GM18499 (cell line): ENCODE measurements around the gene HELZ2.
"Not testable (repeated sequence)": the region's sequence is repeated elsewhere in the genome, so short reads cannot be mapped to it uniquely, and the experiment has no call there.

ENCODE experiments used
- ATAC-seq: cut with Tn5 transposase; IDR thresholded peaks from one replicate; pipeline ENCODE4 v1.9.1; 2021; ENCODE audit warnings: moderate number of reproducible peaks; ENCODE audit not compliant: insufficient read depth, unreplicated experiment

HELZ2 gene

DNA sequence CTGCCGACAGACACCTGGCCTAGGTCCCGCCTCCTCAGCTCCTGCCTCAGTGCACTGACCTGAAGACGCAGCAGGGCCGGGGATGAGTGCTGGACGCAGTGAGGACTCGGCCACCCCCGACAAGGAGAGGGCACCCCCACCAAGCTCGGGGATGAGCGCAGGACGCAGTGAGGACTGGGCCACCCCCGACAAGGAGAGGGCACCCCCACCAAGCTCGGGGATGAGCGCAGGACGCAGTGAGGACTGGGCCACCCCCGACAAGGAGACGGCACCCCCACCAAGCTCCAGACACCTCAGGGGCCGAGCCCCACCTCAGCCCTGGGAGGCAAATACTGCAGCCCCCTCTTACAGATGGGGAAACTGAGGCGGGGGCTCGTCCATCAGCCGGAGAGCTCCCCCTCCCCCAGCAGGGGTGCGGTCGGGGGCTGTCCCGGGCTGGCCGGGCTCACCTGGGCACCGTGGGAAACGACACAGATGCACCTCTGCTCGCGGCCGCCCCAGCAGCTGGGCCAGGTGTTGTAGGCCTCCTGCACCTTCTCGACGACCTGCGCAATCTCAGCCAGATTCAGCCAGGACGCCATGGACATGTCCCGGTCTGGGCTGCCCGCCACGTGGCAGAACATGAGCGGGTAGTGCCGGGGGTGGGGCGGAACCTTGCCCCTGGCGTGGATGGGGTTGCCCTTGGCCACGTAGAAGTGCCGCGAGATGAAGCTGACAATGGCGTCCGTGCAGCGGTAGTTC, 7.5 kb downstream of the HELZ2 start:
- ATAC-seq, result no peak

DNA sequence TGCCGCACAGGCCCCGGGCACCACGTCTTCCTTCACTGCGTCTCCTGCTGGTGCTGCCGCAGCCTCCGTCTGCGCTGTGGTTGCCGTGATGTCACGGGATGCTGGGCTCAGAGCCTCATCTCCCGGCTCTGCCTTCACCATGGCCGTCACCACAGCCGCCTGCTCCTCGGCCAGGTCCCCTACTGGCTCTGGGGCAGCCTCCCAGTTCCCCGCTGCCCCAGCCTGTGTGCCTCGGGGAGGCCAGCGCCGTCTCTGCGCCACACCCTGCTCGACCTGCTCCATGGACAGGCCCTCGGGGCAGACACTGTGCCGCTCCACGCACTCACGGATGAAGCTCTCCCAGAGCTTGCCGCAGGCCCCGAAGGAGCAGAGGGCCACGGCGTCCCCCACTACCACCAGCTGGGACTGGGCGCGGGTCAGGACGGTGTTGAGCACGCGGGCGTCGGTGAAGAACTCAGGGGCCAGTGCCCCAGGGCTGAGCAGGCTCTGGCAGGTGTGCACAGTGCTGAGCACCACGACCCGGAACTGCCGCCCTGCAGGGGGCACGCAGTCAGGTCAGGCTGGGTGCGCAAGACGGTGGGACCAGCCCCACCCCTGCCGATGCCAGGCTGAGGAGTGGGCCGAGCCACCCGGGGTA, 8.2 kb downstream of the HELZ2 start:
- no peak for ATAC-seq

DNA sequence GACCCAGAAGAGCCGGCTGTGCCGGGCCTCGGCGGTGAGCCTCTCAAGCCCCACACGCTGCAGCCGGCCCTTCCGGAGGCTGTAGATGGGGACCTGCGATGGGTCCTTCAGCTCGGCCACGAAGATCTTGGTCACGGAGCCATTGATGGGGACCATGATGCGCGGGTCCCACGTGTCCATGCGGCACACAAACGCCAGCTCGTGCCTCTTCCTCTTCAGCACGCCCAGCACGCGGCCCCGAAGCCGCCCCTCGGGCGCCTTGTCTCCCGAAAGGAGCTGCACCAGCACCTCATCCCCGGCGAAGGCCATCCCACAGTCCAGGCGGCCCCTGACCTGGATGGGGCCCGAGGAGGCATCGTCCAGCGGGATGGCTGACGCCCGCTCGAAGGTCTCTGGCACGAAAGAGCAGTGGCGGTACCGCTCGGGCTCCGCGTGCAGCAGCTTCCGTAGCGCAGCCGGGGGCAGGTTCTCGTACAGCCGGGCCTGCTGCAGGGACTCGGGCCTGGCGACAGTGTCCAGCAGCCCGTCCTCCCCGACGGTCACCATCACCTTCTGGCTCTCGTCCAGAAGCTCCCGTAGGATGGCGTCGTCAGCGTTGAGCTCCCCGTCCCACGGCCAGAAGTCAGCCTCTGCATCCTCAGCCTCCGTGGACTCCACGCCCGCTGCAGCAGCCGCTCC, 8.9 kb downstream of the HELZ2 start:
- ATAC-seq, result no peak

DNA sequence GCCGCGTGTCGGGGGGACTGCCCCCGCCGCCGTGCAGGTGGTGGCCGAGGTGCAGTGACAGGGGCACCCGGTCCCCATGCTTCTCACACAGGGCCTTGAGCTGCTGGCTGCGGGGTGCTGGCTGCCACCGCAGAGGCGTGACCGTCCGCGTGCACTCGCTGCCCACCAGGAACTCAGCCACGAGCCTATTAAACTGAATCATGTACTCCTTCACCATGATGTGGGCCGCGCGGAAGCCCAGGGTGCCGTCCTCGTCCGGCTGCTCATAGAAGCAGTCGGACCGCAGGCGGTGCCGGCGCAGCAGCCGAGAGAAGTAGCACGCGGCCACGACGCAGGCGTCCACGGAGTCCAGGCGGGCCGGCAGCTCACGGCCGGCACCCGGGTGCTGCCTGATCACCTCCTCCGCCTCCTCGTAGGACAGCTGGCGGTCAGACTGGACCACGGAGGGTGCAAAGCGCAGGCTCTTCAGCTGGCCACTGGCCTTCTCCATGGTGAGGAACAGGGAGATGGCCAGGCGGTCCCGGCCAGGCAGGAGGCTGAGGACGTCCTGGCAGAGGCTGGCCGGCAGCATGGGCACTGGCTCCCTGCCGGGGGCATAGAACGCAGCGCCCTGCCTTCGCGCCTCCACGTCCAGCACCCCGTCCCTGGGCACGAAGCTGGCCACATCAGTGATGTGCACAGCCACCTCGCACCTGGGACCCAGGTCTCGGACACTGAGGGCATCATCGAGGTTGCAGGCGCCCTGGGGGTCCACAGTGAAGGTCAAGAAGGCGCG, 9.8 kb downstream of the HELZ2 start:
- ATAC-seq, result no peak

DNA sequence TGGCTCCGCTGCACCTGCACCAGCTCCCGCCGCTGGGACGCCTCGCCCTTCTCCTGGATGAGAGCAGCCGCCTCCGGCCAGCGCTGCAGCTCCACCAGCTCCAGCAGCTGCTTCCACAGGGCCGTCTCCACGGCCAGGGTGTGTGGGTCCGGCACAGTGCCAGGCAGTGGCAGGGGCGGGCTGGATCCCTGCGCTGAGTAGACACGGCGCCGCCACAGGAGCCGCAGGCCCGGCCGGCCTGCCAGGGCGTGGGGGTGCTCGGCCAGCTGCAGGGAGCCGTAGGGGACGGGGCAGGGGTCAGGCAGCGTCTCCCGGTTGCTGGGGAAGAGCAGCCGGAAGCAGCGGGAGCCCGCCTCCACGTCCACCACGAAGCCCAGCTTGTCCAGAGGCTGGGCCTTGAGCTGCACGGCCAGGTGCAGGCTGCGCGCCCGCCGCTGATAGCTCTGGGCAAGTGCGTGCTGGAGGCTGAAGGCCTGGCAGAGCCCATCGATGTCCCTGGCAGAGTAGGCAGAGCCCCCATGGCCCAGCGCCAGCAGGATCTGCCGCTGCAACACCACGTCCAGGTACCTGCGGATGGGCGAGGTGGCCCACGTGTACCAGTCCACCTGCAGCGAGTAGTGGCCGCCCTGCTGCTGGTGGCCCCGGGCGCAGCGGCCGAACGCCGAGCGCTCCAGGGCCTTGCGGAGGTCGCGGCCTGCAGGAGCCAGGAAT, 10.7 kb downstream of the HELZ2 start:
- ATAC-seq, result no peak

DNA sequence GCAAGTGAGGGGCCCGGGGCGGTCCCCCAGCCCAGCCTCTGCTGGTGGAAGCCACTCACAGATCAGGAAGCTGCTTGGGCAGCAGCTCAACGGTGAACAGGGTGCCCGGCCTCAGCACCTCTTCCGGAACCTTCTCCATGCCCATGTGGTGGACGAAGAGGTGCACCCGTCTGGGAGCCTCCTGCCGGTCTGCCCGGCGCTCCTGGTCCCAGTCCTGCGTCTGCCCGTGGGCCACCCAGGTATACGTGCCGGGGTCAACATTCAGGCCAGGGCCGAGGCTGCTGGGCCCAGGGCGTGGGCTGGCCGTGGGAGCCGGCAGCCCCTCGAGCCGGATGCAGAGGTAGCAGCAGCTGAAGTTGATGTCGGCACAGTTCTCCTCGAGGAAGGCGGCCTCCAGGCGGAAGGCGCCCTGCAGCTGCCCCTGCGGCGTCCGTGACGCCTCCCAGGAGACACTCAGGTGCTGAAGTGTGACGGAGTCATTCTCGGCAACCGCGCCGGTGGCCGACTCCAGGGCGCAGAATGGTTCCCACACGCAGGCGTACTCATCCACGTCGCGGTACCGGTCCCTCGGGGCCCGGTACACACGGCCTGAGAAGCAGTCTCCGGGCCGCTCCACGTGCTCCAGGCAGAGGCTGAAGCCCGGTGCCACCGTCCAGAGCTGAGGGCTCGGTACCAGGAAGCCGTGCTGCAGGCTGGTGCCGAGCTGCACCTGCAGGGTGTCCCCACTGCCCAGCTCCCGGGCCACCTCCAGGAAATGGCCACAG, 11.4 kb downstream of the HELZ2 start:
- ATAC-seq, result no peak

DNA sequence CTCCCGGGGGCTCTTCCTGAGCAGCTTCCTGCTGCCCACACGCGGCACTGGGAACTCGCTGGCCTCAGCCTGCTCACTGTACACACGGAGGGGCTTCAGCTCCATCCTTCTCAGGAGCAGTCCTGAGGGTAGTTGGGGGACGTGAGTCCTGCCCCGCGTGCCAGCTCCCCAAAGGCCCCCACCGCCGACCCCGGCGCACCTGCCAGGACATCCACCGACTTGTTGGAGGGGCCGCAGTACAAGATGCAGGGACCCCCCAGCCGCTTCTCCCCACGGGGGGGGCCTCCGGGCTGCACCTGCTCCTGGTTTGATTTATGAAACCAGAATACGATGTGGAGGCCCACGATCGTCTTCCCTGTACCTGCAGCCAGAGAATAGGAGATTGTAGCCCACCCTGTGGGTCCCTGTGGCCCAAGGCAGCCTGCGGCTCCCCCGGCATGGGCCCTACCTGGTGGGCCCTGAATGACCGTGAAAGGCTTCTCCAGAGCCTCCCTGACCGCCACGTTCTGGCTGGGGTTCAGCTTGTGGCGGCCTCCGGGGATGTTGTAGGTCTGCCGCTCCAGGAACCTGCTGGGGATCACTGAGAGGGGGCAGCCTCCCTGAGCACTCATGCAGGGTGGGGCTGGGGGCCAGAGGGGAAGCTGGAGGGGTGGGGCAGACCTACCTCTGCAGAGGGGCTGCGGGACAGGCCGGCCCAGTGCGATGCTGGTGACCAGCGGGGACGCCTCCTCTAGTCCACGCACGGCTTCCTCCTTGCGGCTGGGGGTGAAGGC, 12.2 kb downstream of the HELZ2 start:
- no peak for ATAC-seq

DNA sequence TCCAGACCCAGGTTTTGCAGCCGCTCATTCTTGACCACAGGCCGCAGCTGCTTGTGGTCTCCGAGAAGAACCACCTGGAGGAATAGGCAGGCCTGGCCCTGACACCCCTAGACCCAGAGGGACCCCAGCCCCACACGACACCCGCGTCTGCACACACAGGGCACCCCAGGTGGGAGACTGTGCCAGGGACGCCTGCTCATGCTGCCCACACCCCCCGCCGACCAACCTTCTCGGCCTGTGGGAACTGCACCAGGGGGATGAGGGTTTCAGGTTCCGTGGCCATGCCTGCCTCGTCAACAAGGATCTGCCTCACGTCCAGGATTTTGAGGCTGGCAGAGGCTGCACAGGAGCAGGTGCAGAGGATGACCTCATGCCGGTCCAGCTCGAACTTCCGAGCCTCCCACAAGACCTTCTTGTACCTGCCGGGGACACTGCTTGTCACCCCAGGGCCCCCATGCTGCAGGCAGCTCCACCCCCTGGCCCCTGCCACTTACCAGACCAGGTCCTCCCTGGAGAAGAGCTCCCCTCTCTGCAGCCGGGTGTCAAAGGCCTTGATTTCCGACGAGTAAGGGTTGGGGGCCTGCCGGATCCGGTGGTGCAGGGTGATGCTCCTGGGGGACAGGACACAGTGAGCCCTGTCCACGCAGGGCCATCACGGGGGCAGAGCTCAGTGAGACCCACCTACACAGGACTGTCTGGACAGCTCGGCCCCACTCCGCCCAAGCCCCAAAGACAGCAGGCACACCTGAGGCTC, 13.0 kb downstream of the HELZ2 start:
- ATAC-seq, result no peak

DNA sequence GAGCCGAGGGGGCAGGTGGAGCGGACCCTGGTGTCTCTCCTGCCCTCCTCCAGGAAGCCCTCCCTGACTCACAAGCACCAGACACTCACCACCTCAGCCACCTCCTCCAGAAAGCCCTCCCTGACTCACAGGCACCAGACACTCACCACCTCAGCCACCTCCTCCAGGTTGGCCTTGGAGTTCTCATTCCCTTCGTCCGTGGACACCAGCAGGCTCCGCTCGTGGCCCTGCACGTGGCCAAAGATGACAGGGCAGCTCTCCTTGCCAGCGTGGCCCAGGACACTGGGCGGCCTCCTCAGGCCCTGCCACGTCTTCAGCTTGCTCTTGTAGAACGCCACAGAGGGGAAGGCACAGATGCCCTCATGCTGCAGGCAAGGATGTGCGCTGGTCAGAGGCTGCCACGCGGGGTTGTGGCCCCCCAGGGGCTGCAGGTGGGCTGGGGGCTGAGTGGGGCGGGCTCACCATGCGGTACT, 13.7 kb downstream of the HELZ2 start:
- no peak for ATAC-seq

DNA sequence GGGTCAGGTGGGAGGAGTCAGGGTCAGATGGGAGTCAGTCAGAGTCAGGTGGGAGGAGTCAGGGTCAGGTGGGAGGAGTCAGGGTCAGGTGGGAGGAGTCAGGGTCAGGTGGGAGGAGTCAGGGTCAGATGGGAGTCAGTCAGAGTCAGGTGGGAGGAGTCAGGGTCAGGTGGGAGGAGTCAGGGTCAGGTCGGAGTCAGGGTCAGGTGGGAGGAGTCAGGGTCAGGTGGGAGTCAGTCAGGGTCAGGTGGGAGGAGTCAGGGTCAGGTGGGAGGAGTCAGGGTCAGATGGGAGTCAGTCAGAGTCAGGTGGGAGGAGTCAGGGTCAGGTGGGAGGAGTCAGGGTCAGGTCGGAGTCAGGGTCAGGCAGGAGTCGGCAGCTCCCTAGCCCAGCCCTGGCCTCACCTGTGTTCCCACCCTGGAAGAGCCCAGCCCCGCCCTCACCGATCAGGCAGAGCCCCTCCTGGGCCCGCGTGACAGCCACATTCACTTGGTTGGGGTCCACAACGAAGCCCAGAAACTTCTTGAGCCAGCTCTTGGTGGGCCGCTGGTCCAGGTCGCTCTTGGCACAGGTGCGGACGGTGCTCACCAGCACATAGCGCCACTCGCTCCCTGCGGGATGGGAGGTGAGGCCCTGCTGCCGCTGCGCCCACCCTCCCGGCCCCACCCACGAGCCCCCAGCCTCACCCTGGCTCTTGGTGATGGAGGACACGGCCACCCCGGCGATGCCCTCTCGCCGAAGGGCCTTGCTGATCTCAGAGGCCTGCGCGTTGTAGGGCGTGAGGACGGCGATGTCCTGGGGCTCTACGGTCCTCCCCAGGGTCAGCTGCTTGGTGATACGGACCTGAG, 14.3 kb downstream of the HELZ2 start:
- not testable (repeated sequence) for ATAC-seq

DNA sequence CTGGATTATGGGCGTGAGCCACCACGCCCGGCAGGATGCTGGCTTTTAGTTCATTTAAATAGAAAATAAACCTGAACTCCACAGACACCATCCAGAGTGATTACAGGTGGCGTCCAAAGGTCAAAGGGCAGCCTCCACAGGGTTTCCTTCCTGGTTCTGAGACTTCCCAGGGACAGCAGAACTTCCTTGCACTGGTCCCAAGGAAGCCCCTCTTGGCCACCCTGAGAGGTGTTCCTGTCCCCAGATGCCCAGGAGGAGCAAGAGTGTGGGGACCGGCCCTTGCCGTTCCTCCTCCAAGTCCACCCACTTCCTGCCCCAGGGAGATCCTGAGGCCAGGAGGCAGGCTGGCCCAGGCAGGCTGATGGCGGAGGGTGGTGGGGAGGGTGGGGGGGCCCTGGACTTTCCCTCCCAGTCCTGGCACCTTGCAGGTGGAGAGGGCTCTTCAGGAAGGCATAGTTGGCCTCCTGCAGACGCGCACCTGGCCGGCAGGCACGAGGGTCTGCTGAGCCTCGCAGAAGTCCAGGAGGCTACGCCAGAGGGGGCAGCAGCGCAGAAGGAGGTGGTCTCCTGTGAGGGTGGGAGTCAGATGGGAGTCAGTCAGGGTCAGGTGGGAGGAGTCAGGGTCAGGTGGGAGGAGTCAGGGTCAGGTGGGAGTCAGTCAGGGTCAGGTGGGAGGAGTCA, 15.1 kb downstream of the HELZ2 start:
- no peak for ATAC-seq

DNA sequence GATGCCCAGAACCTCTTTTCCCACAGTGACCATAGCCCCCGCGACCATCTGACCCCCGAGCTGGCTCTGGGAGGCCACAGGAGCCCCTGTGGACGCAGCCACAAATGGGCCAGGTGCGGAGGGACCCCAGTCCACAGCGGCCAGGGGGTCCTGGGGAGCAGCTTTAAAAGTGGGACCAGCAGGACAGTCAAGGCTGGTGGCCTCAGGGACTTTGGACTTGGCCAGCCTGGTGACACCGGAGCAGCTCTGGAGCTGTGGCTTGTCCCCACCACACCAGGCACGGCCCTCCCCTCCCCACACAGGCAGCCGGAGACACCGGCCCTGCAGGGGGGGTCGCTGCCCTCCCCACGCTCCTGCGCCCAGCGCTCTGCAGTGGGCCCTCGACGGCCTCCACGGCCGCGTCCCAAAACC, 16.6 kb downstream of the HELZ2 start:
- no peak for ATAC-seq

DNA sequence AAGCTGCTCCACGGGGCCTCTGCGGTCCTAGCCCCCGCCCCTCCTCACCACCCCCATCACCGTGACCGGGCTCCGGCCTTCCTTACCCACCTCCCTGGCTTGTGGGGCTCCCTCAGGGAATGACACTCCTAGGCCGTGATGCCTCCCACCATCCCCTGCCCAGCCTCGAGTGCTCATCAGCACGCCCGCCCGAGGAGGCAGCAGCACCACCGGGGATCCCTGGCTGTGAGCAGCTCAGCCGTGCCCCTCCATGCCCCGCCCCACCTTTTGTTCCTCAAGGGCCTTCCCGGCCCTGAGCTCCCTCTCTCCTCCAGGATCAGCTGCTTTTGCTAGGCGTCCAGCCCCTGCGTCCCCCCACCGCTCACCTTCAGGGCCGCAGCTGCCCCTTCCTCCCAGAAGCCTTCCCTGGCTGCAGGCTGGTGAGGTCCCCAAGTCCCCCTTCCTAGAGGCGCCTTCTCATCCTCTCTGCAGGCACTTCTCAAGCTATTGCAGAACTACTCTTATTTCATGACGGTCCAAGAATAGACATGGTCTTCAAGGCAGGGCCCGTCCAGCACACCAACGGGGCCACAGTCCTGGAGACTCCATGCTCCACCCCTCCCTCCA, 17.1 kb downstream of the HELZ2 start:
- no peak for ATAC-seq

DNA sequence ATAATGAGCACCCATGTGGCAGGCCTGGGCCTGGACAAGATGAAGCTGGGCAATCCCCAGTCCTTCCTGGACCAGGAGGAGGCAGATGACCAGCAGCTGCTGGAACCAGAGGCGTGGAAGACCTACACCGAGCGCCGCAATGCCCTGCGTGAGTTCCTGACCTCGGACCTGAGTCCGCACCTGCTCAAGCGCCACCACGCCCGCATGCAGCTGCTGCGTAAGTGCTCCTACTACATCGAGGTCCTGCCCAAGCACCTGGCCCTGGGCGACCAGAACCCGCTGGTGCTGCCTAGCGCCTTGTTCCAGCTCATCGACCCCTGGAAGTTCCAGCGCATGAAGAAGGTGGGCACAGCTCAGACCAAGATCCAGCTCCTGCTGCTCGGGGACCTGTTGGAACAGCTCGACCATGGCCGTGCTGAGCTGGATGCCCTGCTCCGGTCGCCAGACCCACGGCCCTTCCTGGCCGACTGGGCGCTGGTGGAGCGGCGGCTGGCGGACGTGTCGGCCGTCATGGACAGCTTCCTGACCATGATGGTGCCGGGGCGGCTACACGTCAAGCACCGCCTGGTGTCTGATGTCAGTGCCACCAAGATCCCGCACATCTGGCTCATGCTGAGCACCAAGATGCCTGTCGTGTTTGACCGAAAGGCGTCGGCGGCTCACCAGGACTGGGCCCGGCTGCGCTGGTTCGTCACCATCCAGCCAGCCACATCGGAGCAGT, 18.2 kb downstream of the HELZ2 start:
- ATAC-seq, result no peak
